HG03175 (cell line): Measurements from ENCODE around the gene CDKL5.

Experiments
- ATAC-seq: cut with Tn5 transposase; IDR thresholded peaks from one replicate; pipeline ENCODE4 v1.9.1; 2021; ENCODE audit warnings: mild to moderate bottlenecking, moderate library complexity; ENCODE audit not compliant: unreplicated experiment

The CDKL5 gene

GRCh38 chrX:18640686-18641085, 215.3 kb downstream of the CDKL5 start:
- ATAC-seq: no peak

DNA sequence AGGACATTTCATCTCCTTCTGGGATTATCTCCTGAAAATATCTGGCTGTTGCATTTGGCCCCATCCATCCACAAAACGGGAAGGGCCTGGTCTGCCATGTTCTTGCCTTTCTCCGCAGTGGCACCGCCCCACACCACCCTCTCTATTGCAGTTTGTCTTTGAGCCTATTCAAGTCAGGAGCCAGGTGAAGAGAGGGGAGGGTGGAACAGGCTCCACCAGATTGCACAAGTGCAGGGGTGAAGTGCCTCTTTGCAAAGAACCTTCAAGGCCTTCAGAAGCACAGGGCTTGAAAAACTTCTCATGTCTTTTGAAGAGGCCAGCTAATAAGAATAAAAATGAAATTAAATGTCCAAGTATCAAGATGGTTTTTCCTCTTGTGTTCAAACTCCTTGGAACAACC, 217.8 kb downstream of the CDKL5 start:
- ATAC-seq: no peak

- no peak for ATAC-seq
These were observed 218.4 kb downstream of the CDKL5 start for GRCh38 chrX:18643853-18644252.

DNA sequence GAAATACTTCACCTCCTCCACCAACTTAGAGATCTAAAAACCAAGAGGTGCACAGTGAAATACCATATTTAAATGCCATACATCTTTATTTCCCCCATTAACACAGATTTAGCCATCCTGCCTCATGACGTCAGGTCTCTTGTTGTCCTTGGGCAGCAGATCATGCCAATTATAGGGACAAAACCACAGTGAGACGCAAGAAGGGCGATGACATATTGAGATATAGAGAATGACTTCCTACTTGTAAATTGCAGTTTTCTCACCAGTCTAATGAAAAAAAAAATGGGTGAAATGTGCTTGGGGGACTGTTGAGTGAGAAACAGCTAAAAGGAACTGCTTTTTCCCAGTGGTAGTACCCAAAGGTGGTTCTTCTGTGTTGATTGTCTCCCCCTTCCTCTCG, 222.2 kb downstream of the CDKL5 start:
- no peak for ATAC-seq

GRCh38 chrX:18649498-18649951, 224.1 kb downstream of the CDKL5 start:
- no peak for ATAC-seq

- no peak for ATAC-seq
These were observed 225.3 kb downstream of the CDKL5 start for GRCh38 chrX:18650662-18651061.

- ATAC-seq: no peak
These were observed 227.2 kb downstream of the CDKL5 start for GRCh38 chrX:18652636-18653035.

- no peak for ATAC-seq
These were observed 229.7 kb downstream of the CDKL5 start for GRCh38 chrX:18654875-18655836.

- ATAC-seq: no peak
These were observed 235.9 kb downstream of the CDKL5 start for GRCh38 chrX:18661273-18661672.

DNA sequence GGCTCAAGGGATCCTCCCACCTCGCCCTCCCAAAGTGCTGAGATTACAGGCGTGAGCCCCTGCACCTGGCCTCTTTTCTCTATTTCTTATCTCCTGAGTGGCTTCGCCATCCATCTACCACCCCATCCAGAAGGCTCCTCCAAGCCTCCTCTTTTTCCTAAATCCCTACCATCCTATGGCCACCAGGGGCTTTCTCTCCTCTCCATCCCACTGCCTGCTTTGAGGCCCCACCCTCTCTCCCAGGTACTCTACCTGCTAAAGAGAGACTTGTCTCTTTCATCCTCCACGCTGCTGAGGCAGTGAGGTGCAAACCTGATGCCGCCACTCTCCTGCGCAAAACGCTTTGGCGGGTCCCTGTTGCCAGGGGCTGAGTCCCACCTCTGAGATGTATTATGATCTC, 239.5 kb downstream of the CDKL5 start:
- ATAC-seq: no peak

DNA sequence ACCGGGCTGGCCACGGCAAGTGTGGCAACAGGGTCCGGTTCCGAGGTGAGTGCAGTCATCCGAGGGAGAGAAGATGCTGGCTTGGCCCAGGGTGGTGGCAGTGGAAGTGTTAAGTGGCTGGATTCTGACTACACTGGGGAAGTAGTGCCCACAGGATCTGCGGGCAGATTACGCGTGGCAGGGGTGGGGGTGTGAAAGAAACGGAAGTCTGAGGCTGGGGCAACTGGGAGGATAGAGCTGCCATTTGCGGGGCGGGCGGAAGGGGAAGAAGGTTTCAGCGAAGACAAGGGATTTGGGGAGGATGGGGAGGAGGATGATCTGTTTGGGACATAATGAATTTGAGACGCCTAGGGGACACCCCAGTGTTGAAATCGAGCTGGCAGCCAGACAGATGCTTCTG, 241.2 kb downstream of the CDKL5 start:
- no peak for ATAC-seq

DNA sequence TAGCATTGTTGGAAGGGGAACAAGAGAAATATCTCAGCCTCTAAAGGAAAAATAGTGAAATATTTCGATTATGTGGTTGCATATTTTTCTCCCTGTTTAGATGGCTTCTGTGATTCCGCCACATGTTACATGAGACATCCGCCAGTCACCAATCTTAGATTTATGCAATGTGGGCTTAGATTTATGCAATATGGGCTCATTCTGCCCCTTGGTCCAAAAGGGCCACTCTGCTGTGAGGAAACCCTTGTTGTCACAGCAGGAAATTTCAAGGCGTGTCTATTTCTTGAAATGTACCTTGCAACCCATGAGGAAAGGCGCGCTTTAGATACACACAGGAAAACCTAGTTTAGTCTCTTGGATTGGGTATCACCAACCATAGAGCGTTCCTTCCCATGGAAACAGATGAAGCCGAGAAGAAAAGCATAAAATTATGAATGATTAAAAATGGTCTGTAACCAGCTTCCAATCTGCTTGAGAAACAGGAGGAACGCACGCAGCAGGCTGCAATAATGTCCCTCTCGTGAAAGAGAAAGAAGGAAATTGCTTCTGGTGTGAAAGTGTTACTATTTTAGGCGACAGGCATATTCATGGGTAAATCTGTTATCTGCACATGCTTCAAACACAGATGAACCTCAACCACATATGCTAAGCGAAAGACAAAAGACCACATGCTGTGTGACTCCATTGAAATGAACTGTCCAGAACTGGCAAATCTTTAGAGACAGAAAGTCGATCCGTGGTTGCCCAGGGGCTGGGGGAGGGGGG, 242.8 kb downstream of the CDKL5 start:
- no peak for ATAC-seq

DNA sequence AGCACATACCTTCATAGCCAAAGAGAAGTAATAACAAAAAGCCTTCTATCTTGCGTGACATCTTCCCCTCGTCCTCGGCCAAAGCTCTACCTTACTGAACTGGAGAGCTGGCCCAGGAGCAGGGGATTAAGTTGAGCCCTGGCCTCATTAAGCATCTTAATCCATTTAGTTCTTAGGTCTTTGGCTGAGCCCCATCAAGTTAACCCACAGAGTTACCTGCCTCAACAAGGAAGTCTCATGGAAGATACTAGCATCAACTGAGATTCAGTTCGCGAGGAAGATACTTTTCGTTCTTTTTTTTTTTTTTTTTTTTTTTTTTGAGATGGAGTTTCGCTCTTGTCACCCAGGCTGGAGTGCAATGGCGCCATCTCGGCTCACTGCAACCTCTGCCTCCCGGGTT, 246.6 kb downstream of the CDKL5 start, which contains the start of gene RS1:
Gene RS1 (minus strand): TSS at position 101 of the 400 bp plus-strand sequence. CDS start 40 bp downstream, at position 61.
- no peak for ATAC-seq

- ATAC-seq: peak; percentile 43
These were observed 249.0 kb downstream of the CDKL5 start for GRCh38 chrX:18674417-18674787.

DNA sequence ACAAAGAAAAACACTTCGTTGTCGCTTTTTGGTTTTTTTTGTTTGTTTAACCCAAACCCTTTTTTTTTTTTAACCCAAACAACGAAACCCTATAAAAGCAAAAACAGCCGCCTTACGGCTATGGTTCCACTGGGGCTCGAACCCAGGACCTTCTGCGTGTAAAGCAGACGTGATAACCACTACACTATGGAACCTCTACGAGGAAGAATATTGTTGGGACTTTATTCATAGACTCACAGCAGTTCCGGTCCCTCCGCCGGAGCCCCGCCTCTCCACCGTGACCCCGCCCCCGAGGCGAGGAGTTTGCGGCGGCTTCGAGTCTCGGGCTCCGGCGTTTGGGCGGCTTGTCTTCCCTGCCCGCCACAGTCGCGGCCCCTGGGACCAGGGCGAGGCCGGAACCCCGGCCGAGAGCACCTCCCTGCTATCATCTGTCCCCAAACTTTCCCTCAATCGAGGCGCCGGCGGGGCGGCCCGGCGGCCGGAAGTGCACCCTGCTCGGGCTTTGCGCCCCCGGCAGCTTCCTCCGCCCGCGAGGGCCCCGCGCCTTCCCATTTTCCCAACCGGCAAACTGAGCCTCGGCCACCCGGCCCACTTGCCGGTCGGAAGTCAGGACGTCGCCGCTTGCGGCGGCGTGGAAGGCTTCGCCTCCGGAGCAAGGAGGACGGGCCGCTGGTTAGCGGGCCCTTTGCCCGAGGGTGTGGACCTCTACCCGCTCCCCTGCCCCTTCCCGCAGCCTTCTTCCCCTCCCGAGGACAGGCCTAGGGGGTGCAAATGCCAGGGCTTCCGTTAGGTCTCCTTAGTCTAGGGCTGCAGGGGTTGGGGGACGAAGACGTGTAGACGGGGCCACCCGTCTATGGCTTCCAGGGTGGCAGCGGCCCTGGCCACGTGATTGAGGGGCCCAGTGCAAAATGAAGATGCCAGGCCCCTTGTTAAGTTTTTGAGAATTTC, 249.7 kb downstream of the CDKL5 start:
- peak; percentile 82 for ATAC-seq

GRCh38 chrX:18676050-18676449, 250.6 kb downstream of the CDKL5 start:
- ATAC-seq: no peak

- ATAC-seq: no peak
These were observed 251.1 kb downstream of the CDKL5 start for GRCh38 chrX:18676470-18676869.

GRCh38 chrX:18677161-18677869, 251.9 kb downstream of the CDKL5 start:
- no peak for ATAC-seq

GRCh38 chrX:18681996-18682395, 256.6 kb downstream of the CDKL5 start:
- no peak for ATAC-seq

DNA sequence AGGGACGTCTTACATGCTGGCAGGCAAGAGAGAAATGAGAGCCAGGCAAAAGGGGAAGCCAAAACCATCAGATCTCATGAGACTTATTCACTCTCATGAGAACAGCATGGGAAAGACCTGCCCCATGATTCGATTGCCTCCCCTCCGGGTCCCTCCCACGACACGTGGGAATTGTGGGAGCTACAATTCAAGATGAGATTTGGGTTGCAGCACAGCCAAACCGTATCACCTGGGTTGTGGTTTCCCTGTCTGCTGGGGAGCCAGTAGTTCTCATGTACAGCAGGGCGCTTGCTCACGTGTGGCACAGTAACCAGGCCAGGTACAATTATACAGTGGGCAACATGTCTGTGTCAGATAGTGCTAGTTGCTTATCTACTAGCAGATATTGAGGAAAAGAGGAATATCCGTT, 257.6 kb downstream of the CDKL5 start:
- ATAC-seq: no peak
